ENCODE measurements around the gene BCAS3. TPM values are rescaled to one million over a fixed set of nuclear protein-coding genes. Genes with fewer than 3 reads are reported as not detected.

Gene BCAS3
- total RNA-seq, 1 donor from 2014 or later, result 44.8 TPM

- TF ChIP-seq CTCF (IDR thresholded peaks at IDR 0.05; ENCODE audit: partially characterized antibody, unreplicated experiment), result no peak
- Mint-ChIP-seq H3K27me3 (ENCODE audit: unreplicated experiment) (peaks cover 3% of the 10 kb centered on the region), H3K4me1 (ENCODE audit: low read depth, unreplicated experiment) (peaks cover 19% of the 10 kb centered on the region), H3K36me3 (ENCODE audit: unreplicated experiment) (no peaks in the 10 kb centered on the region), H3K9me3 (ENCODE audit: unreplicated experiment) (peaks cover 10% of the 10 kb centered on the region), H3K4me3 (ENCODE audit: unreplicated experiment) (no peak overlapping the region), H3K27ac (ENCODE audit: unreplicated experiment) (no peak overlapping the region)
- no peak for DNase-seq
These were observed 544.2 kb downstream of the BCAS3 start for GRCh38 chr17:61221597-61222471.

- Mint-ChIP-seq H3K9me3 (ENCODE audit: unreplicated experiment) (peaks cover 6% of the 10 kb centered on the region), H3K27ac (ENCODE audit: unreplicated experiment) (no peak overlapping the region), H3K4me3 (ENCODE audit: unreplicated experiment) (no peak overlapping the region), H3K27me3 (ENCODE audit: unreplicated experiment) (peaks cover 3% of the 10 kb centered on the region), H3K4me1 (ENCODE audit: low read depth, unreplicated experiment) (peaks cover 19% of the 10 kb centered on the region), H3K36me3 (ENCODE audit: unreplicated experiment) (no peaks in the 10 kb centered on the region)
- TF ChIP-seq CTCF (IDR thresholded peaks at IDR 0.05; ENCODE audit: partially characterized antibody, unreplicated experiment), result no peak
- DNase-seq, result no peak
These were observed 546.1 kb downstream of the BCAS3 start for GRCh38 chr17:61223725-61224124.

- Mint-ChIP-seq H3K9me3 (ENCODE audit: unreplicated experiment) (peaks cover 3% of the 10 kb centered on the region), H3K27ac (ENCODE audit: unreplicated experiment) (no peak overlapping the region), H3K36me3 (ENCODE audit: unreplicated experiment) (no peaks in the 10 kb centered on the region), H3K27me3 (ENCODE audit: unreplicated experiment) (peaks cover 2% of the 10 kb centered on the region), H3K4me1 (ENCODE audit: low read depth, unreplicated experiment) (peaks cover 8% of the 10 kb centered on the region), H3K4me3 (ENCODE audit: unreplicated experiment) (no peak overlapping the region)
- TF ChIP-seq CTCF (IDR thresholded peaks at IDR 0.05; ENCODE audit: partially characterized antibody, unreplicated experiment), result no peak
- no peak for DNase-seq
These were observed 547.7 kb downstream of the BCAS3 start for GRCh38 chr17:61225178-61225882.

- no peak for TF ChIP-seq CTCF (IDR thresholded peaks at IDR 0.05; ENCODE audit: partially characterized antibody, unreplicated experiment)
- no peaks in the 10 kb centered on the region for H3K36me3 Mint-ChIP-seq (ENCODE audit: unreplicated experiment)
- H3K4me1 Mint-ChIP-seq (ENCODE audit: low read depth, unreplicated experiment), result peaks cover 2% of the 10 kb centered on the region
- no peak overlapping the region for H3K4me3 Mint-ChIP-seq (ENCODE audit: unreplicated experiment)
- peaks cover 3% of the 10 kb centered on the region for H3K9me3 Mint-ChIP-seq (ENCODE audit: unreplicated experiment)
- no peaks in the 10 kb centered on the region for H3K27me3 Mint-ChIP-seq (ENCODE audit: unreplicated experiment)
- DNase-seq, result no peak
- H3K27ac Mint-ChIP-seq (ENCODE audit: unreplicated experiment), result no peak overlapping the region
These were observed 550.2 kb downstream of the BCAS3 start for GRCh38 chr17:61227866-61228265.

- no peak for TF ChIP-seq CTCF (IDR thresholded peaks at IDR 0.05; ENCODE audit: partially characterized antibody, unreplicated experiment)
- no peaks in the 10 kb centered on the region for H3K36me3 Mint-ChIP-seq (ENCODE audit: unreplicated experiment)
- H3K27me3 Mint-ChIP-seq (ENCODE audit: unreplicated experiment), result peaks cover 1% of the 10 kb centered on the region
- H3K27ac Mint-ChIP-seq (ENCODE audit: unreplicated experiment), result no peak overlapping the region
- no peak for DNase-seq
- no peak overlapping the region for H3K4me3 Mint-ChIP-seq (ENCODE audit: unreplicated experiment)
- no peaks in the 10 kb centered on the region for H3K9me3 Mint-ChIP-seq (ENCODE audit: unreplicated experiment)
- peaks cover 1% of the 10 kb centered on the region for H3K4me1 Mint-ChIP-seq (ENCODE audit: low read depth, unreplicated experiment)
These were observed 552.8 kb downstream of the BCAS3 start for GRCh38 chr17:61230461-61230860.

All from glutamatergic neuron (in vitro differentiated cells).